WTC11 (cell line): ENCODE results near the gene CDC42EP2. TPM values are rescaled to one million over a fixed set of nuclear protein-coding genes. Genes with fewer than 3 reads are reported as not detected.

ENCODE experiments used
- AR ChIP-seq: fragments of 250-450 bp; sonication (Bioruptor Pico); IDR thresholded peaks from 2 replicates; pipeline ENCODE4 v1.9.0; 2021; ENCODE audit warnings: mild to moderate bottlenecking
- CREB1 ChIP-seq: sonication (generic); formaldehyde crosslinking; IDR thresholded peaks from 2 replicates; pipeline ENCODE4 v1.8.0; 2023; ENCODE audit warnings: mild to moderate bottlenecking, missing genetic modification reagents
- ELF4 ChIP-seq: sonication (generic); formaldehyde crosslinking; IDR thresholded peaks from 2 replicates; pipeline ENCODE4 v1.8.1; 2022; ENCODE audit warnings: low read depth, mild to moderate bottlenecking, moderate library complexity, missing genetic modification reagents
- ESRRA ChIP-seq: sonication (generic); formaldehyde crosslinking; IDR thresholded peaks from 2 replicates; pipeline ENCODE4 v1.8.1; 2022; ENCODE audit warnings: mild to moderate bottlenecking, missing genetic modification reagents, borderline replicate concordance
- GRHL2 ChIP-seq: fragments of 250-450 bp; sonication (Bioruptor Pico); IDR thresholded peaks from 2 replicates; pipeline ENCODE4 v1.8.0; 2022; ENCODE audit warnings: mild to moderate bottlenecking, moderate library complexity; ENCODE audit not compliant: insufficient replicate concordance, severe bottlenecking
- IRF2 ChIP-seq: sonication (generic); formaldehyde crosslinking; IDR thresholded peaks from 2 replicates; pipeline ENCODE4 v1.8.0; 2022; ENCODE audit warnings: low read depth, missing genetic modification reagents, borderline replicate concordance
- JUN ChIP-seq: sonication (generic); formaldehyde crosslinking; IDR thresholded peaks from 2 replicates; pipeline ENCODE4 v1.8.0; 2023; ENCODE audit warnings: mild to moderate bottlenecking, missing genetic modification reagents
- MXD4 ChIP-seq: fragments of 250-450 bp; sonication (Bioruptor Pico); IDR thresholded peaks from 2 replicates; pipeline ENCODE4 v1.8.0; 2021; ENCODE audit warnings: mild to moderate bottlenecking, moderate library complexity, borderline replicate concordance
- MYBL2 ChIP-seq: sonication (generic); formaldehyde crosslinking; IDR thresholded peaks from 2 replicates; pipeline ENCODE4 v1.8.1; 2023; ENCODE audit warnings: mild to moderate bottlenecking, moderate library complexity, missing genetic modification reagents
- NFATC4 ChIP-seq: fragments of 250-450 bp; sonication (Bioruptor Pico); IDR thresholded peaks from 2 replicates; pipeline ENCODE4 v1.9.0; 2021; ENCODE audit warnings: mild to moderate bottlenecking
- PRDM15 ChIP-seq: sonication (generic); formaldehyde crosslinking; IDR thresholded peaks from 2 replicates; pipeline ENCODE4 v1.8.0; 2022; ENCODE audit warnings: missing genetic modification reagents
- RORB ChIP-seq: fragments of 250-450 bp; sonication (Bioruptor Pico); IDR thresholded peaks from 2 replicates; pipeline ENCODE4 v1.9.0; 2021; ENCODE audit warnings: mild to moderate bottlenecking
- ZBTB21 ChIP-seq: sonication (generic); formaldehyde crosslinking; IDR thresholded peaks from 2 replicates; pipeline ENCODE4 v1.8.1; 2023; ENCODE audit warnings: mild to moderate bottlenecking, missing genetic modification reagents, borderline replicate concordance
- ZBTB43 ChIP-seq: sonication (generic); formaldehyde crosslinking; IDR thresholded peaks from 2 replicates; pipeline ENCODE4 v1.8.1; 2023; ENCODE audit warnings: mild to moderate bottlenecking, missing genetic modification reagents
- ZNF396 ChIP-seq: fragments of 250-450 bp; sonication (Bioruptor Pico); IDR thresholded peaks from 2 replicates; pipeline ENCODE4 v1.8.0; 2021; ENCODE audit warnings: mild to moderate bottlenecking, moderate library complexity, borderline replicate concordance
- ZNF423 ChIP-seq: fragments of 250-450 bp; sonication (Bioruptor Pico); IDR thresholded peaks from 2 replicates; pipeline ENCODE4 v2.1.2; 2022; ENCODE audit warnings: mild to moderate bottlenecking, moderate library complexity
- total RNA-seq: library from RNA; stranded (reverse); gene quantifications from 3 replicates; pipeline ENCODE4 v1.2.3, GENCODE V29; 2021
- TF ChIP-seq, protein P1 (sequence below): sonication (generic); formaldehyde crosslinking; IDR thresholded peaks from 2 replicates; pipeline ENCODE4 v1.8.1; 2022; ENCODE audit warnings: mild to moderate bottlenecking, missing genetic modification reagents, moderate library complexity, borderline replicate concordance
- TF ChIP-seq, protein P2 (sequence below): sonication (generic); formaldehyde crosslinking; IDR thresholded peaks from 2 replicates; pipeline ENCODE4 v1.8.1; 2023; ENCODE audit warnings: mild to moderate bottlenecking, missing genetic modification reagents
- TF ChIP-seq, protein P3 (sequence below): sonication (generic); formaldehyde crosslinking; IDR thresholded peaks from 2 replicates; pipeline ENCODE4 v1.8.1; 2022; ENCODE audit warnings: missing genetic modification reagents, borderline replicate concordance
- TF ChIP-seq, protein P4 (sequence below): sonication (generic); formaldehyde crosslinking; IDR thresholded peaks from 2 replicates; pipeline ENCODE4 v1.8.0; 2022; ENCODE audit warnings: mild to moderate bottlenecking, missing genetic modification reagents
- TF ChIP-seq, protein P5 (sequence below): sonication (generic); formaldehyde crosslinking; IDR thresholded peaks from 2 replicates; pipeline ENCODE4 v1.8.0; 2023; ENCODE audit warnings: missing genetic modification reagents

CDC42EP2 gene
- total RNA-seq, 1 experiment from 2014 or later: 11.0 TPM

DNA sequence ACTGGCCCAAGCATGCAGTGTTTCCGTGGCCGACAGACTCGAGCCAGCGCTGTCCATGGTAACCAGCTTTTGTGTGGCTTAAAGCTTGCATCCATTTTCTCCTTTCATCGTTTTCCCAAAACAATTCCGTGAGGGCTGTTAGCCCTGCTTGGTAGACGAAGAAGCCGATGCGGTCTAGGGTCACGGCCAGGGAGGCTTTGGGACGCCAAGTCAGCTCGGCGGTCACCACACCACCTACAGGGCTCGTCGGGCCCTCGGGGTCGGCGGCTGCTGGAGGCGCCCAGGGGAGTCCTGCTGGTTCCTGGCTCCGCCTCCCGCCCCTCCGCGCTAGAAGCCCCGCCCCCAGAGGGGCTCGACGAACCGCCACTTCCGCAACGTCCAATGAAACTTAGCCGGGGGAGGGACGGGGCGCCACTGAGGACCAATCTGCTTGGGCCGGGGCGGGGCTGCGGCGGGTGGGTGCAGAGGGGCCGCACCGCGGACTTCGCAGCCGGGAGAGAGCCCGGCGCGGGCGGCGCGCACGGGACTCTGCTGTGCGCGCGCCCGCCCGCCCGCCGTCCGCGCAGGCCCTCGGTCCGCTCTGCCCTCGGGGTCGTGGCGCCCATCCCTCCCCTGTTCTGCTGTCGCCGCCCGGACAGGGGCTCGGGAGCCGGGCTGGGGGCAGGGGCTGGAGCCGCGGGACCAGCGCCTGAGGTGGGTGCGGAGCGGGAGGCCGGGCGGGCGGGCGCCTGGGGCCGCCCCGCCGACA, 39.8 kb downstream of the CDC42EP2 start, which contains the start of gene TIGD3 (continued):
- TF ChIP-seq, protein P1, sequence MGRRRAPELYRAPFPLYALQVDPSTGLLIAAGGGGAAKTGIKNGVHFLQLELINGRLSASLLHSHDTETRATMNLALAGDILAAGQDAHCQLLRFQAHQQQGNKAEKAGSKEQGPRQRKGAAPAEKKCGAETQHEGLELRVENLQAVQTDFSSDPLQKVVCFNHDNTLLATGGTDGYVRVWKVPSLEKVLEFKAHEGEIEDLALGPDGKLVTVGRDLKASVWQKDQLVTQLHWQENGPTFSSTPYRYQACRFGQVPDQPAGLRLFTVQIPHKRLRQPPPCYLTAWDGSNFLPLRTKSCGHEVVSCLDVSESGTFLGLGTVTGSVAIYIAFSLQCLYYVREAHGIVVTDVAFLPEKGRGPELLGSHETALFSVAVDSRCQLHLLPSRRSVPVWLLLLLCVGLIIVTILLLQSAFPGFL (CRISPR knock-in tag): no peak
- TF ChIP-seq ZNF423 (CRISPR knock-in tag) (peak; percentile 62), ZNF396 (CRISPR knock-in tag) (no peak), RORB (CRISPR knock-in tag) (no peak), MXD4 (CRISPR knock-in tag) (no peak), IRF2 (CRISPR knock-in tag) (no peak), PRDM15 (CRISPR knock-in tag) (peak; percentile 9; the same call in 1 of the 2 replicates), CREB1 (0 out of 2 replicates have a peak, but pooled peaks have one; percentile 35), ELF4 (CRISPR knock-in tag) (no peak), ZBTB21 (no peak), ESRRA (CRISPR knock-in tag) (no peak), MYBL2 (CRISPR knock-in tag) (no peak), AR (CRISPR knock-in tag) (no peak), GRHL2 (CRISPR knock-in tag) (no peak), NFATC4 (CRISPR knock-in tag) (no peak), ZBTB43 (CRISPR knock-in tag) (peak; percentile 24; the same call in 1 of the 2 replicates), JUN (CRISPR knock-in tag) (peak; percentile 68; the same call in 1 of the 2 replicates)
- TF ChIP-seq, protein P2, sequence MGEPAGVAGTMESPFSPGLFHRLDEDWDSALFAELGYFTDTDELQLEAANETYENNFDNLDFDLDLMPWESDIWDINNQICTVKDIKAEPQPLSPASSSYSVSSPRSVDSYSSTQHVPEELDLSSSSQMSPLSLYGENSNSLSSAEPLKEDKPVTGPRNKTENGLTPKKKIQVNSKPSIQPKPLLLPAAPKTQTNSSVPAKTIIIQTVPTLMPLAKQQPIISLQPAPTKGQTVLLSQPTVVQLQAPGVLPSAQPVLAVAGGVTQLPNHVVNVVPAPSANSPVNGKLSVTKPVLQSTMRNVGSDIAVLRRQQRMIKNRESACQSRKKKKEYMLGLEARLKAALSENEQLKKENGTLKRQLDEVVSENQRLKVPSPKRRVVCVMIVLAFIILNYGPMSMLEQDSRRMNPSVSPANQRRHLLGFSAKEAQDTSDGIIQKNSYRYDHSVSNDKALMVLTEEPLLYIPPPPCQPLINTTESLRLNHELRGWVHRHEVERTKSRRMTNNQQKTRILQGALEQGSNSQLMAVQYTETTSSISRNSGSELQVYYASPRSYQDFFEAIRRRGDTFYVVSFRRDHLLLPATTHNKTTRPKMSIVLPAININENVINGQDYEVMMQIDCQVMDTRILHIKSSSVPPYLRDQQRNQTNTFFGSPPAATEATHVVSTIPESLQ (CRISPR knock-in tag): no peak
- TF ChIP-seq, protein P3, sequence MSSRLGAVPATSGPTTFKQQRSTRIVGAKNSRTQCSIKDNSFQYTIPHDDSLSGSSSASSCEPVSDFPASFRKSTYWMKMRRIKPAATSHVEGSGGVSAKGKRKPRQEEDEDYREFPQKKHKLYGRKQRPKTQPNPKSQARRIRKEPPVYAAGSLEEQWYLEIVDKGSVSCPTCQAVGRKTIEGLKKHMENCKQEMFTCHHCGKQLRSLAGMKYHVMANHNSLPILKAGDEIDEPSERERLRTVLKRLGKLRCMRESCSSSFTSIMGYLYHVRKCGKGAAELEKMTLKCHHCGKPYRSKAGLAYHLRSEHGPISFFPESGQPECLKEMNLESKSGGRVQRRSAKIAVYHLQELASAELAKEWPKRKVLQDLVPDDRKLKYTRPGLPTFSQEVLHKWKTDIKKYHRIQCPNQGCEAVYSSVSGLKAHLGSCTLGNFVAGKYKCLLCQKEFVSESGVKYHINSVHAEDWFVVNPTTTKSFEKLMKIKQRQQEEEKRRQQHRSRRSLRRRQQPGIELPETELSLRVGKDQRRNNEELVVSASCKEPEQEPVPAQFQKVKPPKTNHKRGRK (CRISPR knock-in tag): no peak
- TF ChIP-seq, protein P4, sequence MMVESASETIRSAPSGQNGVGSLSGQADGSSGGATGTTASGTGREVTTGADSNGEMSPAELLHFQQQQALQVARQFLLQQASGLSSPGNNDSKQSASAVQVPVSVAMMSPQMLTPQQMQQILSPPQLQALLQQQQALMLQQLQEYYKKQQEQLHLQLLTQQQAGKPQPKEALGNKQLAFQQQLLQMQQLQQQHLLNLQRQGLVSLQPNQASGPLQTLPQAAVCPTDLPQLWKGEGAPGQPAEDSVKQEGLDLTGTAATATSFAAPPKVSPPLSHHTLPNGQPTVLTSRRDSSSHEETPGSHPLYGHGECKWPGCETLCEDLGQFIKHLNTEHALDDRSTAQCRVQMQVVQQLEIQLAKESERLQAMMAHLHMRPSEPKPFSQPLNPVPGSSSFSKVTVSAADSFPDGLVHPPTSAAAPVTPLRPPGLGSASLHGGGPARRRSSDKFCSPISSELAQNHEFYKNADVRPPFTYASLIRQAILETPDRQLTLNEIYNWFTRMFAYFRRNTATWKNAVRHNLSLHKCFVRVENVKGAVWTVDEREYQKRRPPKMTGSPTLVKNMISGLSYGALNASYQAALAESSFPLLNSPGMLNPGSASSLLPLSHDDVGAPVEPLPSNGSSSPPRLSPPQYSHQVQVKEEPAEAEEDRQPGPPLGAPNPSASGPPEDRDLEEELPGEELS (CRISPR knock-in tag): no peak
- TF ChIP-seq, protein P5, sequence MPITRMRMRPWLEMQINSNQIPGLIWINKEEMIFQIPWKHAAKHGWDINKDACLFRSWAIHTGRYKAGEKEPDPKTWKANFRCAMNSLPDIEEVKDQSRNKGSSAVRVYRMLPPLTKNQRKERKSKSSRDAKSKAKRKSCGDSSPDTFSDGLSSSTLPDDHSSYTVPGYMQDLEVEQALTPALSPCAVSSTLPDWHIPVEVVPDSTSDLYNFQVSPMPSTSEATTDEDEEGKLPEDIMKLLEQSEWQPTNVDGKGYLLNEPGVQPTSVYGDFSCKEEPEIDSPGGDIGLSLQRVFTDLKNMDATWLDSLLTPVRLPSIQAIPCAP: no peak
